ENCODE data around the gene GCNT2.

The GCNT2 gene

DNA sequence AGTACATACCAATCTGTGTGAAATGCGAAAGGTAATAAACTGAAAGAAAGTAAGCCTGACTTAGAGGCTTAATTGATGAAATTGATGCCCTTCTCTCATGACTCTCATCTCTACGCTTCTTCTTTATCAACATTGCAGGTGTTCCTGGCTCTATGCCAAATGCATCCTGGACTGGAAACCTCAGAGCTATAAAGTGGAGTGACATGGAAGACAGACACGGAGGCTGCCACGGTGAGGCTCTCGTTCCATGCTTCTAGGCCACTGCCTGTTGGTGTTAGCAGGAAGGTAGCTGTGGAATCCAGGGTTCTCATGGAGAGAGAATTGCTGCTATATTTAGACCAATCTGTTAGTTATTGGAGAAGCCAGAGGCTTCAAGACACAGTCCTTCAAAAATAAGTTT is 100.1 kb downstream of the GCNT2 start:
- Histone ChIP-seq H3K36me3 (ENCODE audit: insufficient read depth, low read length) (peaks cover 54% of the 10 kb centered on the region), H3K9me3 (ENCODE audit: low read length) (no peaks in the 10 kb centered on the region), H2AFZ (ENCODE audit: low read length) (no peak overlapping the region), H3K9me2 (ENCODE audit: low read depth, low read length) (no peaks in the 10 kb centered on the region), H3K27me3 (ENCODE audit: insufficient read depth, low read length) (no peaks in the 10 kb centered on the region), H3K4me3 (ENCODE audit: low read depth, low read length, poor library complexity, severe bottlenecking) (no peak overlapping the region), H3K79me2 (ENCODE audit: insufficient read depth, low read length) (no peaks in the 10 kb centered on the region), H4K20me1 (ENCODE audit: insufficient read depth, low read length) (no peaks in the 10 kb centered on the region), H3K27ac (ENCODE audit: low read depth, low read length, poor library complexity, severe bottlenecking) (no peak overlapping the region), H3K4me2 (ENCODE audit: low read length) (no peak overlapping the region), H3K4me1 (ENCODE audit: insufficient read depth, low read length, severe bottlenecking) (no peaks in the 10 kb centered on the region), H3F3A (ENCODE audit: insufficient read depth, low read length) (no peaks in the 10 kb centered on the region), H3K9ac (ENCODE audit: low read length) (no peak overlapping the region)
- TF ChIP-seq, protein P1, sequence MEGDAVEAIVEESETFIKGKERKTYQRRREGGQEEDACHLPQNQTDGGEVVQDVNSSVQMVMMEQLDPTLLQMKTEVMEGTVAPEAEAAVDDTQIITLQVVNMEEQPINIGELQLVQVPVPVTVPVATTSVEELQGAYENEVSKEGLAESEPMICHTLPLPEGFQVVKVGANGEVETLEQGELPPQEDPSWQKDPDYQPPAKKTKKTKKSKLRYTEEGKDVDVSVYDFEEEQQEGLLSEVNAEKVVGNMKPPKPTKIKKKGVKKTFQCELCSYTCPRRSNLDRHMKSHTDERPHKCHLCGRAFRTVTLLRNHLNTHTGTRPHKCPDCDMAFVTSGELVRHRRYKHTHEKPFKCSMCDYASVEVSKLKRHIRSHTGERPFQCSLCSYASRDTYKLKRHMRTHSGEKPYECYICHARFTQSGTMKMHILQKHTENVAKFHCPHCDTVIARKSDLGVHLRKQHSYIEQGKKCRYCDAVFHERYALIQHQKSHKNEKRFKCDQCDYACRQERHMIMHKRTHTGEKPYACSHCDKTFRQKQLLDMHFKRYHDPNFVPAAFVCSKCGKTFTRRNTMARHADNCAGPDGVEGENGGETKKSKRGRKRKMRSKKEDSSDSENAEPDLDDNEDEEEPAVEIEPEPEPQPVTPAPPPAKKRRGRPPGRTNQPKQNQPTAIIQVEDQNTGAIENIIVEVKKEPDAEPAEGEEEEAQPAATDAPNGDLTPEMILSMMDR (IDR thresholded peaks at IDR 0.05; ENCODE audit: low read length), result no peak
- no peak for TF ChIP-seq EZH2 (IDR thresholded peaks at IDR 0.05; ENCODE audit: borderline replicate concordance, low read length)

- Histone ChIP-seq H3K79me2 (ENCODE audit: insufficient read depth, low read length) (no peaks in the 10 kb centered on the region), H3K4me1 (ENCODE audit: insufficient read depth, low read length, severe bottlenecking) (no peaks in the 10 kb centered on the region), H3K9me3 (ENCODE audit: low read length) (no peaks in the 10 kb centered on the region), H2AFZ (ENCODE audit: low read length) (no peak overlapping the region), H3K4me3 (ENCODE audit: low read depth, low read length, poor library complexity, severe bottlenecking) (no peak overlapping the region), H3K9me2 (ENCODE audit: low read depth, low read length) (no peaks in the 10 kb centered on the region), H3K4me2 (ENCODE audit: low read length) (no peak overlapping the region), H3K9ac (ENCODE audit: low read length) (no peak overlapping the region), H3K27ac (ENCODE audit: low read depth, low read length, poor library complexity, severe bottlenecking) (no peak overlapping the region), H4K20me1 (ENCODE audit: insufficient read depth, low read length) (no peaks in the 10 kb centered on the region), H3K36me3 (ENCODE audit: insufficient read depth, low read length) (peaks cover 61% of the 10 kb centered on the region), H3K27me3 (ENCODE audit: insufficient read depth, low read length) (no peaks in the 10 kb centered on the region), H3F3A (ENCODE audit: insufficient read depth, low read length) (no peaks in the 10 kb centered on the region)
- TF ChIP-seq, protein P1 (IDR thresholded peaks at IDR 0.05; ENCODE audit: low read length), result no peak
- TF ChIP-seq EZH2 (IDR thresholded peaks at IDR 0.05; ENCODE audit: borderline replicate concordance, low read length), result no peak
Measured at GRCh38 chr6:10621847-10622246, 100.7 kb downstream of the GCNT2 start.

DNA sequence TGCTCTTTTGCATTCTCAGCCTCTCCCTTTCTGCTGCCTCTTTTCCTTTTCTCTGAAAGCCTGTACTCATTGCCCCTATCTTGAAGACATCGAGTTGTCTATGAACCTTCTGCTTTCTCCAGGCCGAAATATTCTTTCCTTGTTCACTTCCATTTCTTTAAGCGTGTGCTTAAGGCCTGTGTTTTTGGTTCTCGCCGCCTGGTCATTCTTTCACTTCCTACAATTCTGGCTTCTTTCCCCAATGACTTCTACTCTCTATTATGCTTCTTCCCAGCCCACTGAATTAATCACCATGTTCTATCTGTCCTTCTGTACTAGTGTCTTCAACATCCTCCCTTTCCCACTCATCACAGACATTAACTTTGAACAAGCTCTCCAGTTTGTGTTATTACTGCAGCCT is 103.7 kb downstream of the GCNT2 start:
- TF ChIP-seq, protein P1 (IDR thresholded peaks at IDR 0.05; ENCODE audit: low read length), result no peak
- TF ChIP-seq EZH2 (IDR thresholded peaks at IDR 0.05; ENCODE audit: borderline replicate concordance, low read length), result no peak
- Histone ChIP-seq H3K36me3 (ENCODE audit: insufficient read depth, low read length) (peaks cover 72% of the 10 kb centered on the region), H3K9ac (ENCODE audit: low read length) (no peak overlapping the region), H3K9me3 (ENCODE audit: low read length) (no peaks in the 10 kb centered on the region), H3F3A (ENCODE audit: insufficient read depth, low read length) (no peaks in the 10 kb centered on the region), H2AFZ (ENCODE audit: low read length) (no peak overlapping the region), H4K20me1 (ENCODE audit: insufficient read depth, low read length) (no peaks in the 10 kb centered on the region), H3K27ac (ENCODE audit: low read depth, low read length, poor library complexity, severe bottlenecking) (no peak overlapping the region), H3K4me1 (ENCODE audit: insufficient read depth, low read length, severe bottlenecking) (no peaks in the 10 kb centered on the region), H3K4me3 (ENCODE audit: low read depth, low read length, poor library complexity, severe bottlenecking) (no peak overlapping the region), H3K27me3 (ENCODE audit: insufficient read depth, low read length) (no peaks in the 10 kb centered on the region), H3K9me2 (ENCODE audit: low read depth, low read length) (no peaks in the 10 kb centered on the region), H3K4me2 (ENCODE audit: low read length) (no peak overlapping the region), H3K79me2 (ENCODE audit: insufficient read depth, low read length) (no peaks in the 10 kb centered on the region)
